ENCODE data around the gene SCRG1. TPM values are rescaled to one million over a fixed set of nuclear protein-coding genes. Genes with fewer than 3 reads are reported as not detected.

SCRG1 gene
- total RNA-seq, 1 donor from 2014 or later: not detected

DNA sequence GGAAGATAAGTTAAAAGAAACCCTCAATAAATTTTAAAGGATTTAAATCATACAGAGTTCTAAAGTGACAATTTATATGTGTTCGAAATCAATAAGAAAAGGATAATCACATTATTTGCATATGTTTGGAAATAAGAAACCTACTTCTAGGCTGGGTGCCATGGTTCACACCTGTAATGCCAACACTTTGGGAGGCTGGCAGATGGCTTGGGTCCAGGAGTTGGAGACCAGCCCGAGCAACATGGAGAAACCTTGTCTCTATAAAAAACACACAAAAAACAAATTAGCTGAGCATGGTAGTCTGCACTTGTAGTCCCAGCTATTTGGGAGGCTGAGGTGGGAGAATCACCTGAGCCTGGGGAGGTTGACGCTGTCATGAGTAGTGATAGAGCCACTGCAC is 36.2 kb downstream of the SCRG1 start:
- DNase-seq (ENCODE audit: low read depth, low spot score): no peak

DNA sequence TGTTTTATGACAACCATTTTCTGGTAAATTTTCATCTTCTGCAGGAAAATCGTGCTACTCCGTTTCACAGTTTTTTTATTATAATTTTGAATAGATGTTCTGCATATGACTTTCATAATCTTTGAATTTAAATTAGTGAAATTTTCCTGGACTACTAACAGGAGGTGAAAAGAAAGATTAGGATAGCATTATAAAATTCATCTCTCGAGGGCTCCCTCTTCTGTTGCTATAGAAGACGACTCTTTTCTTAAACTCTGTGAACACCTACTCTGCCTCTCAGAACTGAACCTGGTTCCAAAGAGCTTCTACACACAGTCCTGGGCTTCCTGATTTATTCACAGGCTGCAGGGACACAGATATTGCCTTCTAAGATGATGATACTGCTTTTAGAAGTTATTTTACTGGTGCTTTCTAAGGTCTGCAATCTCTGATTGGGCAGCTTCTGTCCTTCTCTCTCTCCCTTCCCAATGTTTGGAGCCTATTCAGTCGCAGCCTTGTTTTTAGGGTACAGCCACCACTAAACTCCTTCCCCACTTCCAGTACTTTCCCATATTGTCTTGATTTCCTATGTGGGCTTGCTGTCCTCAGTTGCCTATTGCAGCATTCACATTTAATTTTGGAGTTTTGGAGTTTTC is 38.2 kb downstream of the SCRG1 start:
- DNase-seq (ENCODE audit: low read depth, low spot score): no peak

- no peak for DNase-seq (ENCODE audit: low read depth, low spot score)
These were observed 41.0 kb downstream of the SCRG1 start for GRCh38 chr4:173357939-173358338.

DNA sequence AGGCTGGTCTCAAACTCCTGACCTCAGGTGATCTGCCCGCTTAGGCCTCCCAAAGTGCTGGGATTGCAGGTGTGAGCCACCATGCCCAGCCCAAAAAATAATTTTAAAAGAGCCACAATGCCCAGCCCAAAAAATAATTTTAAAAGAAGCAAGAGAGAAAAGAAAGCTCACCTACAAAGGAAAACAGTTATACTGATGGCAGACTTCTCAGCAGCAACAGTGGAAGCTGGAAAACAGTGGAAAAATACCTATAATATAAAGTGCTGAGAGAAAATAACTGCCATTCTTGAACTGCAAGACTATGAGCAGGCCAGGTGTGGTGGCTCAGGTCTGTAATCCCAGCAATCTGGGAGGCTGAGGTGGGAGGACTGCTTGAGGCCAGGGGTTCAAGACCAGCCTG is 51.4 kb downstream of the SCRG1 start:
- DNase-seq (ENCODE audit: low read depth, low spot score): no peak

- no peak for DNase-seq (ENCODE audit: low read depth, low spot score)
These were observed 52.8 kb downstream of the SCRG1 start for GRCh38 chr4:173346074-173346473.

- DNase-seq (ENCODE audit: low read depth, low spot score): no peak
These were observed 53.3 kb downstream of the SCRG1 start for GRCh38 chr4:173345648-173346047.

- DNase-seq (ENCODE audit: low read depth, low spot score): no peak
These were observed 55.0 kb downstream of the SCRG1 start for GRCh38 chr4:173343832-173344397.

DNA sequence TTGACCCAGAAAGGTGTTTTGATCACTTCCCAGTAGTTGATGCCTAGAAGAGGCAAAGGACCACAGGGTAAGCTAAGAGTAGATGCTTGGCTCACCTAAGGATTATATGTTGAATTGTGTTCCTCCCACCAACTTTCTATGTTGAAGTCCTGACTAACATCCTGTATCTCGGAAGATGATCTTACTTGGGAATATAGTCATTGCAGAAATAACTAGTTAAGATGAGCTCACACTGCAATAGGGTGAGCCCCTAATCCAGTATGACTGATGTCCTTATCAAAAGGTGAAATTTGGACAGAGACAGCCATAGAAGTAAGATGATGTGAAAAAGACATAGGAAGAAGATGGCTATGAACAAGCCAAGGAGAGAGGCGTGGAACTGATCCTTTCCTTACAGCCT is 61.5 kb downstream of the SCRG1 start:
- DNase-seq (ENCODE audit: low read depth, low spot score): no peak

DNA sequence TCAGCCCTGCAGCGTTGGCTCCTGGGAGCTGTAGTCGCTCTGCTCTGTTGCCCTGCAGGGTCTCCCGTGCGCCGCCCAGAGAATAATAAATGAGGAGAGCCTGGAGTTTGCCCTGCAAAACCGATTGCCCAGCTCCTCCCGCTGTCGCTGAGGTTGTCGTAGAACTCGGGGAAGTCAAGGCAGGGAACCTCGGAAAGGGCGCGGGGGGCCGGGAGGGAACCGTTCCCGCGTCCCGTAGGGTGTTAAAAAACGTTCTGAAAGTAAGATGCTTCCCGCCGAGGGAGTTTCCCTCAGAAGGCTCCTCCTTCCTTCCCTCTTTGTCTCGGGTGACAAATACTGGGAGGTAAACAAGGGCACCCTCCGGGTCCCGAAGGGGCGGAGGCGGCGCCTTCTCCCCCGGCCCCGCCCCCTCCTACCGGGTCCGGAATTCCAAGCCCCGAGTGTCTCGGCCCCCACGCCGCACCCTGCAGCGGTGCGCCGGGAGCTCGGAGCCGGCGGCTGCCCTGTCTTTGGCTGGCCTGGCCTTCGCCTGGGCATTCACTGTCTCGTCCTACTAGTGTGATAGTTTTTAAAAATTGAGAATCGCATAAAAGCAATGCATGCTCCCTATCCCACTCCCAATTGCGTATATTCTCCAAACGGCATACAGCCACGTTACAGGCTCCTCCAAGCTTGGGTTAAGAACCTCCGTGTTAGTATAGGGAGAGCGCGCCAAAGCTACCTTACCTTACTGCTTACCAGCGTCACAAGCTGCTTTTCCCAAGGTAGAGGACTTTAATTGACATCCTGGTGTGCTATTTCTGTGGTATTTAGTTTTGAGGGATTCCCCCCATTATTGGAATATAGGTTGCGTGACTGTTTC is 63.8 kb downstream of the SCRG1 start:
- no peak for DNase-seq (ENCODE audit: low read depth, low spot score)

Other genes with a start within 250 kb of the SCRG1 start
- 42.9 and 47.4 TPM in 2 replicates for gene GALNT7, start 230.3 kb downstream of the SCRG1 start, total RNA-seq
- 125 and 230 TPM in 2 replicates for gene HMGB2, start 64.8 kb downstream of the SCRG1 start, total RNA-seq
- 19.3 and 35.9 TPM in 2 replicates for gene SAP30, start 28.2 kb downstream of the SCRG1 start, total RNA-seq
- 8.6 and 11.4 TPM in 2 replicates for gene HAND2, start 131.1 kb upstream of the SCRG1 start, total RNA-seq

Data from pulmonary artery endothelial cell (primary cell).